ENCODE results near the gene ARL5A. TPM values are rescaled to one million over a fixed set of nuclear protein-coding genes. Genes with fewer than 3 reads are reported as not detected.

ARL5A gene
- total RNA-seq, 4 donors from 2014 or later: 33.5 to 46.6 (median 39.7) TPM

DNA sequence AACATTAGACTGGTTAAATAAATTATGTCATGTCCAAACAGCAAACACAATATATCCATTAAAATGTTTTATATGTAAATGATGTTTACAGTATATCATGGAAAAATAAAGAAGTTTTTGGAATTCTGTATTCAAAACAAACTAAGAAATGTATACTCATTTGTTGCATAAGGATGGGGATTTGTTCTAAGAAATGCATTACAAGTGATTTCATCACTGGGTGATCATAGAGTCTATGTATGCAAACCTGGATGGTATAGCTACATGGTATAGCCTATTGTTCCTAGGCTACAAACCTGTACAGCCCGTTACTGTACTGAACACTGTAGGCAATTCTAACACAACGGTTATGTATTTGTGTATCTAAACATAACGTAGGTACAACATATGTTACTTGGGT is 35.1 kb downstream of the ARL5A start:
- TF ChIP-seq, protein P1, sequence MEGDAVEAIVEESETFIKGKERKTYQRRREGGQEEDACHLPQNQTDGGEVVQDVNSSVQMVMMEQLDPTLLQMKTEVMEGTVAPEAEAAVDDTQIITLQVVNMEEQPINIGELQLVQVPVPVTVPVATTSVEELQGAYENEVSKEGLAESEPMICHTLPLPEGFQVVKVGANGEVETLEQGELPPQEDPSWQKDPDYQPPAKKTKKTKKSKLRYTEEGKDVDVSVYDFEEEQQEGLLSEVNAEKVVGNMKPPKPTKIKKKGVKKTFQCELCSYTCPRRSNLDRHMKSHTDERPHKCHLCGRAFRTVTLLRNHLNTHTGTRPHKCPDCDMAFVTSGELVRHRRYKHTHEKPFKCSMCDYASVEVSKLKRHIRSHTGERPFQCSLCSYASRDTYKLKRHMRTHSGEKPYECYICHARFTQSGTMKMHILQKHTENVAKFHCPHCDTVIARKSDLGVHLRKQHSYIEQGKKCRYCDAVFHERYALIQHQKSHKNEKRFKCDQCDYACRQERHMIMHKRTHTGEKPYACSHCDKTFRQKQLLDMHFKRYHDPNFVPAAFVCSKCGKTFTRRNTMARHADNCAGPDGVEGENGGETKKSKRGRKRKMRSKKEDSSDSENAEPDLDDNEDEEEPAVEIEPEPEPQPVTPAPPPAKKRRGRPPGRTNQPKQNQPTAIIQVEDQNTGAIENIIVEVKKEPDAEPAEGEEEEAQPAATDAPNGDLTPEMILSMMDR (IDR thresholded peaks at IDR 0.05; ENCODE audit: low read depth): no peak

DNA sequence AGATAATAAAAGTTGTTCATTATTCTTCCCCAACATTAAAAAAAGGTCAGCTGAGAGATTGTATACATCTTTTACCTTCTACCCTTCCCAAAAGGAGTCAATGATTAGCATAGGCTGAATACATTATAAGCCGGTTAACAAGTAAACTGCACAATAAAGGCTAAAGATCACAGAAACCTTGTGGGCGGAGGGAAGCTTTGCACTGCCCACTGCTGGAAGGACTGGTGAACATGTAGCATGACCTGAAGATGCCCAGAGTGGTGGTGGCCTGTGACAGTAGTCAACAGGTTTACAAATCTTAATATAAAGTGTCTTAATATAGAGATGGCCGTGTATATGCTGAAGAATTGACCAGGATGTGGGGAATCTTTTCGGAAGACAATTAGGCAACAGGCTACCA is 35.6 kb downstream of the ARL5A start:
- TF ChIP-seq, protein P1 (IDR thresholded peaks at IDR 0.05; ENCODE audit: low read depth): no peak

DNA sequence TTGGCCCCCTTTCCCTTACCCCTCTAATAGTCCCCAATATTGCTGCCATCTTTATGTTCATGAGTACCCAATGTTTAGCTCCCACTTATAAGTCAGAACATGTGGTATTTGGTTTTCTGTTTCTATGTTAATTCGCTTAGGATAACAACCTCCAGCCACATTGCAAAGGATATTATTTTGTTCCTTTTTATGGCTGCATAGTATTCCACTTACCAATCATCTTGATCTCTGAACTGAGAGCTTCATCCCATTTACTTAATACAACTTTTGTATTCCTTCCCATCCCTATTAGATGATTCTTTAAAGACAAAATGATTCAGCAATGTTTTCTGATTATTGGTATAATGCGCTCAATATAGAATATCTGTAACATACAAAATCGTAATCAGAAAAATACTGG is 36.7 kb downstream of the ARL5A start:
- TF ChIP-seq, protein P1 (IDR thresholded peaks at IDR 0.05; ENCODE audit: low read depth): no peak

DNA sequence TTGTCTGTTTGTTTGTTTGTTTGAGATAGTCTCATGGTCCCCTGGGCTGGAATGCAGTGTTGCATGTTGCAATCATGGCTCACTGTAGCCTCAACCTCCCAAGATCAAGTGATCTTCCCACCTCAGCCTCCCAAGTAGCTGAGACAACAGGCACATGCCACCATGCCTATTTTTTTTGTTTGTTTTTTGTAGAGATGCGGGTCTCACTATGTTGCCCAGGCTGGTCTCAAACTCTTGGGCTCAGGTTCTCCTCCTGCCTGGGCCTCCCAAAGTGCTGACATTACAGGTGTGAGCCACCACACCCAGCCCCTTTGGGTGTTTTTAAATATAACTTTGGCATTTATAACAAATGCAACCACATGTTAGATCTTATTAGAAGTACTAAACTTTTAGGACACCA is 37.5 kb downstream of the ARL5A start:
- TF ChIP-seq, protein P1 (IDR thresholded peaks at IDR 0.05; ENCODE audit: low read depth): no peak

DNA sequence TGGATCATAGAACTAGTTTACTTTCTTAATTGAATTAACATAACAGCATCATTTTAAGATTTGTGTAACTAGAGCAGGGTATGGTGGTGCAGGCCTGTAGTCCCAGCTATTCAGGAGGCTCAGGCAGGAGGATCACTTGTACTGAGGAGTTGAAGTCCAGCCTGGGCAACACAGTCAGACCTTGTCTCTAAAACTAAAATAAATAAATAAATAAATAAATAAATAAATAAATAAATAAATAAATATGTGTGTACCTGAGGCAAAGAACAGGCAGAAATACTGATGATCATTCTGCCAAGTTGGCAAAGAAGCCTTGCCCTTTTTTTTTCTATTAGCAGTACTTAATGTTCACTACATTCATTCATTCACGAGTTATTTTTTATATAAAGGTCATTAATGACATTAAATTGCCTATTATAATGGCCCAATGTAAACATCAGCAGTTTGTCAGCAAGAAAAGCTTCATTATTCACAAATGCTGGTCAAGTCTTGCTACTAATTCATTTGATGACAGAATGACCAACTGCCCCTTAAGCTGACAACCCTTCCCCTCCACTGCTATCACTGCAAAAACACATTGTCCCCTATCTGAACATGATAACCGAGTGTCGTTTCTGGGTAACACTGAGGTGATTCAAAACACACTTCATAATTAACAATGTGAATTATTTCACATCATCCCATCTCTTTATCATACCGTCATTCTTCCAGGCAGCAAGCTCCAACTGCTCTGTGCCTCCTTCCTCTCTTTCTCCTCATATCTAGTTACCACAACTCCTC is 39.0 kb downstream of the ARL5A start:
- TF ChIP-seq, protein P1 (IDR thresholded peaks at IDR 0.05; ENCODE audit: low read depth): no peak

DNA sequence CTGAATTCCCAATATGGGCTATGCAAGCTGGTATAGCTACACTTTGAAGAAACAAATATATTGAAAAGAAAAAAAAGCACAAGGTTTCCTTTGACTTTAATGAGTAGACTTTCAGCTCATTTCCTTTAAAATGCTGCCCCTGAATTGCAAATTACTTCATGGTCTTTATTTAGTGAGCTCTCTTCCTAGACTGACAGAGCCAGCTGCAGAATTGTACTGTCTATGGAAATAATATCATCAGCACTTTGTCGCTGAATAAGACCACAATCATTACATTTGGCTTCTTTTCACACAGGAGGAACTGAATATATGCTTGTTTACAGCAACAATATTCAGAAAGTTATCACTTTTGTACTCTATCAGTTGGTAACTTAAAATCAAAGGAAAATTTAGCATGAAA is 41.7 kb downstream of the ARL5A start:
- TF ChIP-seq, protein P1 (IDR thresholded peaks at IDR 0.05; ENCODE audit: low read depth): no peak

DNA sequence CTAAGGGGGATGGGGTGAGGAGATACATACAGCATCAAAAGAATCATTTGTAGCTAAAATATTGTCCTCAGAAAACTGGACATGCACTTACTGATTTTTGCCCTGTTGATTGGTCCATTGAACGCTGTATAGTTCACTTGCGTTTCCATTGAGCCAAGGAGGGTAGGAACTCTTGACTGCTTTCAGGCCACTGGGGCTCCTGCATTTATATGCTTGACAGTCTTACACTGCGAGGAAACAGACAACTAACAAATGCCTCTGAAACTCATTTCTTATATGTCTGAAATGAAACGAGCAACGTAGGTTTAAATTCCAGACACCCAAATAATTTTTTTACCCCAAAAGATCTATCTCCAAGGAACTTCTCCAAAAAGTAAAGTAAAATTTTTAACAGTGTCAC is 42.1 kb downstream of the ARL5A start:
- TF ChIP-seq, protein P1 (IDR thresholded peaks at IDR 0.05; ENCODE audit: low read depth): no peak

All from subcutaneous adipose tissue (tissue), 4 donors.